Measurements from ENCODE around the gene CA14. TPM values are rescaled to one million over a fixed set of nuclear protein-coding genes. Genes with fewer than 3 reads are reported as not detected.
"Not testable (repeated sequence)": the region's sequence is repeated elsewhere in the genome, so short reads cannot be mapped to it uniquely, and the experiment has no call there.

The CA14 gene
- polyA plus RNA-seq, 4 donors: 6.2 to 8.1 (median 7.4) TPM

DNA sequence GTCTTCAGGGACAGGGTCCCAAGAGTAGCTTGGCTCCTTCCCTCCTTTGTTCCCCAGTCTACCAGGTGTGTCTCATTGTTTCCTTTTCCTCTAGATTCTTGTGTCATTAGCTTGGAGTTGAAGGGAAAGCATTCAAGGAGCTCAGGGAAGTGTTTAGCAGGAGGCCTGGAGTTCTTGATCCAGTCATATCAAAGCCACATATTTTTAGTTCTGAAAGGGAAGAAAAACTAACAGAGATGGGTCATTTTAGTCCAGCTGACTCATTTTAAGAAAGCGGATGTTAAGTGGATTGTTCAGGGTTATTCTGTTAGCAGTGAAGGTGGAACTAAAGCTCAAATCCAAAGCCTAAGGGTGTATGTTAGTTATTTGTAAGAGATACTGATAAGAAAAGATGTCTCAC is 15.7 kb downstream of the CA14 start:
- DNase-seq (ENCODE audit: low read depth in 4 of 4, low spot score in 3 of 4): no peak

- no peak for DNase-seq (ENCODE audit: low read depth in 4 of 4, low spot score in 3 of 4)
Observed at GRCh38 chr1:150280138-150280707, 22.6 kb downstream of the CA14 start.

- DNase-seq (ENCODE audit: low read depth in 4 of 4, low spot score in 3 of 4): peak in 2 of 4 donors; percentile 60 to 66
Observed at GRCh38 chr1:150281221-150281757, 23.7 kb downstream of the CA14 start.

- DNase-seq (ENCODE audit: low read depth in 4 of 4, low spot score in 3 of 4): peak; percentile 88 to 94 (median 92)
Observed at GRCh38 chr1:150281758-150282557, 24.4 kb downstream of the CA14 start, which contains the start of gene CIART. TSS of gene CIART (plus strand) at chr1:150282554. CDS start at chr1:150283268, 714 bp downstream.

DNA sequence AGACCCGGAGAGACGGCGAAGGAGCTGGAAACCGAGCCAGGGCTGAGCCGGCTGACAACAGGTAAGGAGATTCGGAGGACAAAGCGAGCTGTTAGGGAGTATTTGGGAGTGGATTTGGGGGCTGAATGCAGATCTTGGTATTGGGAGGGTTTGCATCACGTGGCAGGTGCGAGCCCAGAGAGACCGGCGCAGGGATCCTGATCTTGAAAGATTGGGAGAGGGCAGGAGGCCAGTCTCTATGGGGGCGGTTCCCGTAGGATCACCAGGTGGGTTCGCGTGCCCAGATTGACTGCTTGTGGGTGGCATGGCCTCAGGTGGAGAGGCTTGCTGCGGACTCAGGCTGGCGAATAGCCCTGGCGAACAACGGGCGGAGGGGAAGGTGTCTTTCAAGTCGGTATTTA is 25.0 kb downstream of the CA14 start:
- no peak for DNase-seq (ENCODE audit: low read depth in 4 of 4, low spot score in 3 of 4)

DNA sequence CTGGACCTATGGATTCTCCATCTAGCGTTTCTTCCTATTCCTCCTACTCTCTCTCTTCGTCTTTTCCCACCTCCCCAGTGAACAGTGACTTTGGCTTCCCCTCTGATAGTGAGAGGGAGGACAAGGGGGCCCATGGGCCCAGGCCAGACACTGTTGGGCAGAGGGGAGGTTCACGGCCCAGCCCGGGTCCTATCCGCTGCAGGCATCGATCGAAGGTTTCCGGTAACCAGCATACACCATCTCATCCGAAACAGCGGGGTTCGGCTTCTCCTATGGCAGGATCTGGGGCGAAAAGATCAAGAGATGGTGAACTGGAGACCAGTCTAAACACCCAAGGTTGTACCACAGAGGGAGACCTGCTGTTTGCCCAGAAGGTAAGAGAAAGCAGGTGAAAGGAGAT is 25.7 kb downstream of the CA14 start:
- no peak for DNase-seq (ENCODE audit: low read depth in 4 of 4, low spot score in 3 of 4)

- DNase-seq (ENCODE audit: low read depth in 4 of 4, low spot score in 3 of 4): no peak
Observed at GRCh38 chr1:150288382-150288781, 30.8 kb downstream of the CA14 start.

GRCh38 chr1:150288822-150289221 is 31.2 kb downstream of the CA14 start:
- DNase-seq (ENCODE audit: low read depth in 4 of 4, low spot score in 3 of 4): no peak

DNA sequence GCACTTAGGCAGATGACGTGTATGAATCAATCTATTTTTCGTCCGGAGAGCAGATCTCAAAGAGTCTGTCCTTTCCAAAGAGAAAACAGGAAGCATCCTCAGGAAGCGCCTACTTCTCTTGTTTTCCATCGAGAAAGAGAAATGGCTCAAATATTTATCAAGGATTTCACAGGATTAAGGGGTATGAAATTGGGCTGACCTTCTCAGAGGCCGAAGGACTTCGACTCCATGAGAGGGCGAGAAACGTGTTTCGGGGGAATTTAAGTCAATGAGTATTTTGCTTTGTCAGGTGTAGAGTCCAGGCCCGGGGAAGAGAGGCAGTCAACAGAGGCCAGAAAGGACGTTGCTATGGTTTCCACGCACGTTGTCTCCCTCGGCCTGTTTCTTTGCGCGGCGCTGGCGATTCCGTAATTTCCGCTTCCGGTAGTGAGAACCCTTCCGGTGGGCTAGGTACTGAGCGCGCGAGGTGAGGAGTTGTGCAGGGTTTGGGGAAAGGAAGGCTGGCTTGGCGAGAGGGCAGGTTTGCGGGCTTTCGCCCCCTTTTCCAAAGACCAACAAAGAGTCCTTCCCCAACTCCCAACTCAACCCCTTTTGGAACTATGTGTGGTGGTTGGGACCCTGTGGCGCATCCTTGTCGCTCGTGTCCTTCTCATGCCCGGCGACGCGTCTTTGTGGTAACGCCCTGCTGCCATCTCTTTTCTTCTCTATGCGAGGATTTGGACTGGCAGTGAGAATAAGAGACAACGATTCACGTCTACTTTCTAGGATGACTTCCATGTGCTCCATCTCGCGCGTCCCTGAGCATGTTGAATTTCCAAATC is 36.1 kb downstream of the CA14 start, which contains the start of gene MRPS21:
Gene MRPS21 (plus strand): TSS at position 429 of the 821 bp plus-strand sequence. CDS start 506 bp downstream, outside the sequence.
- DNase-seq (ENCODE audit: low read depth in 4 of 4, low spot score in 3 of 4): peak; percentile 87 to 93 (median 92)

DNA sequence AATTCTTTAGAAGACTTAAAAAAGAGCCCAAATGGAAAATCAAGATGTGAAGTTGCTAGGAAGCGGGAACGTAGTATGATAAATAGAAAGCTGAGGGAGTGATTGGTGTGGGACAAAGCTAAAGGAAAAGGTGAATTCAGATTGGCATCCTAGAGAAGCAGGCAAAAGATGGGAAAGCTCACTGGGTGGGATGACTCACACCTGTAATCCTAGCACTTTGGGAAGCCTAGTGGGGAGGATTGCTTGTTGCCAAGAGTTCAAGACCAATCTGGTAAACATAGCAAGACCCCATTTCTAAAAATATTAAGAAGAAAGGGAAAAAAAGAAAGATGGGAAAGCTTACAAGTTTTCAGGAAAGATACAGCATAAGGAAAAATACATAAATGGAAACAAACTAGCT is 37.9 kb downstream of the CA14 start:
- DNase-seq (ENCODE audit: low read depth in 4 of 4, low spot score in 3 of 4): no peak

GRCh38 chr1:150299716-150300115 is 42.1 kb downstream of the CA14 start:
- no peak for DNase-seq (ENCODE audit: low read depth in 4 of 4, low spot score in 3 of 4)

- DNase-seq (ENCODE audit: low read depth in 4 of 4, low spot score in 3 of 4): no peak
Observed at GRCh38 chr1:150302338-150302737, 44.8 kb downstream of the CA14 start.

DNA sequence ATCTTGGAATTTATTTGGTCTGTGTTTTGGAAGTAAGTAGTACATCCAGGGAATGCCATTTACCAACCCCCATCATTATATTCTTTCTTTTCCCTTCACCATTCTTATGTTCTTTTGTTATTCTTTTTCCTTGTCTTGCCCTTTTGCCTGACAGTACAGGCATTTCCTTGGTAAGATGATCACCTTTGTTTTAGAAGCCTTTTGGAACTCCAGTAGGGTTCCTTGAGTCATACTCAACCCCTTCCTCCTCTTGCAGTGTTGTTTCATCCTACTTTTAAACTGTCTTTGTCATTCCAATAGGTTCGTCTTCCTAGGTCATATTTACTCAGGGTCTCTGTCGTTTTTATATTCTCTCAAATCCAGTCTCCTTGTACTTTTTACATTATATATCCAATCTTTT is 45.3 kb downstream of the CA14 start:
- DNase-seq (ENCODE audit: low read depth in 4 of 4, low spot score in 3 of 4): no peak

DNA sequence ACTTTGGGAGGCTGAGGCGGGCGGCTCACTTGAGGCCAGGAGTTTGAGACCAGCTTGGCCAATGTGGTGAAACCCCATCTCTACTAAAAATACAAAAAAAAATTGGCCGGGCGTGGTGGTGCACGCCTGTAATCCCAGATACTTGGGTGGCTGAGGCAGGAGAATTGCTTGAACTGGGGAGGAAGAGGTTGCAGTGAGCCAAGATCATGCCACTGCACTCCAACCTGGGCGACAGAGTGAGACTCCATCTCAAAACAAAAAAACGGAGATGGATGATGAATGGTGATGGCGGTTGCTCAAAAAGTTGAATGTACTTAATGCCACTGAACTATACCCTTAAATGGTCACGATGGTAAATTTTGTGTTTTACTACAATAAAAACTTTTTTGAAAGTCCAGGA is 51.0 kb downstream of the CA14 start:
- DNase-seq (ENCODE audit: low read depth in 4 of 4, low spot score in 3 of 4): not testable (repeated sequence)

- no peak for DNase-seq (ENCODE audit: low read depth in 4 of 4, low spot score in 3 of 4)
Observed at GRCh38 chr1:150309758-150310508, 52.4 kb downstream of the CA14 start.

- DNase-seq (ENCODE audit: low read depth in 4 of 4, low spot score in 3 of 4): no peak
Observed at GRCh38 chr1:150311762-150312161, 54.2 kb downstream of the CA14 start.
